ENCODE measurements around the gene RANBP10.

The RANBP10 gene

DNA sequence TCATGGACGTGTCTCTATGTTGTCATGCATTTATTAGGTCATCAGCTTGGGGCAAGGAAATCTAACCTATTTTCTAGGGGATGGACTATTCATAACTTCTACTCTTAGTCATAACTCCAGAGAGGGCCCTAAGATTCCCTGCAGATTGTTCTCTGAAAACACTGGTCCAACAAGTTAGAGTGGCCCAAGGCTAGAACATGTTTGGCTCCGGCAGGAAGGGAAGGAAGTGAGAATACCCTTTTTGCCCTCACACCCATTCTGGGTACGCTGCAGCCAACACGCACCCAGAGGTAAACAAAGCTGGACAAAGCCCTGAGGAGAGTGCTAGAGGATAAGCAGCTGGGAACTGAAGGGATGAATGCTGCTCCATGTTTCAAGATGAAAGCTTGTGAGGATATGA is 129.8 kb downstream of the RANBP10 start:
- no peak for DNase-seq (ENCODE audit: low spot score)

DNA sequence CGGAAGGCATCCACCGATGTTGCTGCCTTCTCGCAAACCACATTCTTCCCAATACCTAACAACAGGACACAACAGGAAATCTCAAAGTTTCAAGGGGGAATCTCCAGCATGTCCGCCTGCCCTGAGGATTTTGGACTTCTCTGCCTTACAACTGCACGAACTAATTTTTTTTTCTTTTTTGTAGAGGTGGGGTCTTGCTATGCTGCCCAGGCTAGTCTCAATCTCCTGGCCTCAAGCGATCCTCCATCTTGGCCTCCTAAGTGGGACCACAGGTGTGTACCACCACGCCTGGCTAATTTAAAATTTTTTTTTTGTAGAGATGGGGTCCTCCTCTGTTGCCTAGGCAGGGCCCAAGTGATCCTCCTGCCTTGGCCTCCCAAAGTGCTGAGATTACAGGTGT is 130.4 kb downstream of the RANBP10 start:
- no peak for DNase-seq (ENCODE audit: low spot score)

DNA sequence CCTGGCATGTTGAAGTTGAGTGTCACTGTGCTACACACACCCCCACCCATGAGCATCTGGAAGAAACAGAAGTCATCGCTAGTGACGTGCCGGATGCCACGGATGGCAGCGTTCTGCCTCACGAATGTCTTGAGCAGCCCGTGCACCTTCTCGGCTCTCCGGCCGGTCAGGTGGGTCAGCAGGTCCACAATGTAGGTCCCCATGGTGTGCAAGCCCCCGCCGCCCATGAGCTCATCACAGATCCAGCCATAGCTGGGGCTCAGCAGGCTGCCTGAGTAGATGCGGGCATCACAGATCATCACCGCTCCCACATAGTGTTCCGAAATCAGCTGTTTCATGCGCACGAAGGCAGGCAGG is 130.8 kb downstream of the RANBP10 start:
- DNase-seq (ENCODE audit: low spot score): no peak

DNA sequence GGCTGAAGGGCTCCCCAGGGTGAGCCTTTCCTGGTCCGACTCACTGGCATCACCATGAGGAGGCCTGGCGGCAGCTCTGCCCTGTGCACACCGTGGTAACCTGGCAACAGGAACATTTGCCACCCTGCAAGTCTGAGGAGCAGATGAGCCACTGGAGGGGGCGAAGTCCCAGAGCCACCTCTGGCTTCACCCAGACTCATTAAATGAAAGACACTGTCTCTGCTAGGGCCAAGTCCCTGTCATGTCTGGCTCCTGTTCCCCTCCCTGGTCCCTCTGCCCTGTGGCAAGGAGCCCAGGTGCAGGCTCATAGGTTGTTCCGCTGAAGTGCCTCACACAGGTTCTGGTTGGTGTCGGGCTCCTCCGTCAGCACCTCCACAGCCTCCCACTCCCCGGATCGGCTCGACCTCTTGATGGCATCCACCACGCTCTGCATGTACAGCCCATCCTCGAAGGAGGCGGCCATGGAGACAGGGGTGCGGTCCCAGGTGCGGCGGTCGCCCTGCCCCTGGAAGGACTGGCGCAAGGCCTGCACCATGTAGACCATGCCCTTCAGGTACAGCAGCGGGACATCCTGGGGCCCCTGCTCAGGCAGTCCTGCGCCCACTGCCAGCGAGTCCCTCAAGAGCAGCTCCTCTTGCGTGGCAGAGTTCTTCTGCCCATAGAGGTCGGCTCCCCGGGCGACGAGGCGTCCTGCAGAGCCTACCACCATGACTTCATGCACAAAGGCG is 131.3 kb downstream of the RANBP10 start:
- no peak for DNase-seq (ENCODE audit: low spot score)

- no peak for DNase-seq (ENCODE audit: low spot score)
Observed at GRCh38 chr16:67673712-67674580, 132.4 kb downstream of the RANBP10 start.
